Measurements from ENCODE around the gene RAD51D. TPM values are rescaled to one million over a fixed set of nuclear protein-coding genes. Genes with fewer than 3 reads are reported as not detected.

The RAD51D gene
- total RNA-seq, 1 experiment from 2014 or later = 8.1 TPM

DNA sequence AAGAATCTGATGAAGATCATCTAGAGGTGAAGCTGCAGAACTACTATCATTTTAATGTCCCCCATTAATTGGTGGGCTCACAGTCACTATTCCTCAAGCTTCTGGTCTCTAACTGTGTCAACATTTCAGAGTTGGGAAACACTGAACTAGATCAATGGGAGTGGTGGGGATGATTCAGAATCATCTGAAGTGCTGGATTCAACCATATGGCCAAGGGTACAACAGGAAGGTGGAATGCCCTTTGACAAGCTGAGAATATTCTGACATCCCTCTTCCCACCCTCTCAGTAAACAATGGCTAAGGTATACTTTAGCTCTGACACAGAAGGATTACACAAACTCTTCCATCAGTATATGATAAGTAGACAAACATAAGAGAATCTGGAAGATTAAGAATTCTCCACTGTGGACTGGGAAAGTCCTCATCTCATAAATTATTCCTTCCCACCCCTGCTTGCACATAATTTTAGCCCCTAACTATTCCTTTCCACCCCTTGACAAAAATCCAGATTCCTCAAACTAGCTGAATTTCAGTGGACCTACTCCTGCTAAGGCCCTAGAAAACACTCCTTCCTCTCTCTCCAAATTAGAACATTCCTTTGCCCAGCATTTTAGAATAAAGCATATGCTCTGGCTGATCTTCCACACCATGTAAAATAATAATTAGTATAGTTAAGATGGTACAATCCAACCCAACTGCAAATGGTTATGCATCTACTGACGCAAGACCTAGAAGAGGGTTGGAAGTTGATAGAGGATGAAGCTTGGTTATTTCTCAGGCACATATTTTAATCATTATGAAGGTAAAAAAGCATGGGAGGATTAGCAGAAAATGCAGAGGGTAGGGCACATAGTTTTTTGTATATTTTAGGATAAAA is 39.9 kb downstream of the RAD51D start:
- in situ Hi-C loops (cut with HindIII; ENCODE audit: low sequenced_read_pairs) = no loop called here
- DNase-seq (ENCODE audit: low spot score) = no peak

DNA sequence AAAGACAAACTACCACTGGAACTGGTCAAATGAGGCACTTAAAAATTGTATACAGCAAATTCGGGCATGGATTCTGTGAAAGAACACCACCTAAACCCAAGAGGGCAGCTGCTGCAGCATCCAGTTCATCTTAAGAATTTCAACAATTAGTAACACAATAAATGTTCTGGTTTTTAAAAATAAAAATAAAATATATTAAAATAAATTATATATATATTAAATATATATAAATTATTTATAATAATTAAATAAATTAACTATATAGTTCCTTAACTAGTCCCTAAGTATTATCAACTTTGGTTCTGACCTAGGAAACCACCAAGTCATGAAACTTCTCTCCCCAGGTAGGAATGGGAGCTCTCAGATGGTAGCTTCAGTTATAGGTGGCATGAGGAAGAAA is 42.8 kb downstream of the RAD51D start:
- DNase-seq (ENCODE audit: low spot score) = no peak
- in situ Hi-C loops (cut with HindIII; ENCODE audit: low sequenced_read_pairs) = no loop called here

DNA sequence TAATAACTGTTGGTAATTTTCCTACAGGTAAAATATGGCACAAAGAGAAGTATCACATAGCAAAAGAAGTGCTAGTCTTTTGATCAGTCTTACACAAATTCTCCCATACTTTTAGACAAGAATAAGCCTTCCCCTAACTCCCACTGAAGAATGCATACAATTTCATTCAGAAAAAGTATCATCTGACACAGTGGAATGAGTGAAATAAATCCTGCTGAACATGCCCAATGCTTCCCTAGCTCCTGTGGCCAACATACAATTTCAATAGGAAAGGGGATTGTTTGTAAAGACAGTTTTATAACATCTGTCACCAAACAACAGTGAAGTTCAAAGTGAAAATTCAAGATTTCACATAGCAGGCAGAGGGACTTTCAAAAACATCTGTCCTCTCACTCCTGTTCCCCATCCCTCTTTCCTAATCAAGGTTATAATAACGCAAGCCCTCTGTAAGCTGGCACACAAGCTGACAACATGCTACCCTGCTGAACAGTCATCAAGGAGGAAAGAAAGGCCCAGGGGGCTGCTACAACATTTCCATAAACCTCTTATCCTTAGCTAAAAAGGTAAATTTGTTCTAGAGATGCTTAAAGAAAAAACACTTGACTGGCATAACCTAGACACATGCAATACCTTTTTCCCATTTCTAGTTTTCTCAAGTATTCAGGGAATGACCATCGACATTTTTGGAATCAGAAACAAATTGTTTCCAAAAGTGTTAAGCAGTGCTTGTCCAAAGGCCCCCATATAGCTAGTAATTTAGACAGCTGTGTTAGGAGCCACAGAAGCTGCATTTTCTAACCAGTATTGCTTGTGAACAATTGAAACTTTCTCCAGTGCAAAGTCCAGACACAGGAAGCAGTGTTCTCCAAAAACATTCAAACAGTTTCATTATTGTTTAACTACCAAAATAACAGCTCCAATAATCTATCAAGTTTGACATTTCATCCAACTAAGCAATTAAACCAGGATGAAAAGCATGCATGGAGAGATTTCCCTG is 44.7 kb downstream of the RAD51D start:
- DNase-seq (ENCODE audit: low spot score) = no peak
- in situ Hi-C loops (cut with HindIII; ENCODE audit: low sequenced_read_pairs) = no loop called here

DNA sequence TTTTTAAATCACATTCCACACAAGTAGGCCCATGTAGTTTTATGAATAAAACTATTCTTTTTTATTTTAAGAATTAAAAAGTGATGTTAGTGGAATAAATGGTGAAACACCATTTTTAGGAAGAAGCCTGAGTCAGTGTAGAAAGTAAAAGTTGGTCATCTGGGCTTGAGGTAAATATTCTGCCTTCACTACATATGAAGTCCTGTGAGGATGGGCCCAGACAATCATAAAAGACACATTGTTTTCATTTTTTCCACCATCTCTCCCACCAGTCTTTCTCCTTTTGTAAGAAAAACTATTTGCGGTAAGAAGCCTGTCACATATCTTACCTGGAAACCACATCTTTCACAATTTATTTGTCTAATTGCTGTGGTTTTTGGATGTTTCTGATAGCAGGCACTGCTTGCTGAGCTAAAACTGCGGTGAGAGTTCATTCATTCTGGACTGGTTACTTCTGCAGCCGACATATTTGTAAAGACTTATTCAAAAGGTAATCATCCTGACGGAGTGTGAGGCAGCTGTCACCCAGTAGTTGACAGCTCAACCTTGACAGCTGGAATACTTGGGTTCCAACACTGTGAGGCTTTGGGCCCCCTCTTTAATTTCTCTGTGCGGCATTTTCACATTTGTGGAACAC is 45.6 kb downstream of the RAD51D start:
- DNase-seq (ENCODE audit: low spot score) = no peak
- in situ Hi-C loops (cut with HindIII; ENCODE audit: low sequenced_read_pairs) = no loop called here

DNA sequence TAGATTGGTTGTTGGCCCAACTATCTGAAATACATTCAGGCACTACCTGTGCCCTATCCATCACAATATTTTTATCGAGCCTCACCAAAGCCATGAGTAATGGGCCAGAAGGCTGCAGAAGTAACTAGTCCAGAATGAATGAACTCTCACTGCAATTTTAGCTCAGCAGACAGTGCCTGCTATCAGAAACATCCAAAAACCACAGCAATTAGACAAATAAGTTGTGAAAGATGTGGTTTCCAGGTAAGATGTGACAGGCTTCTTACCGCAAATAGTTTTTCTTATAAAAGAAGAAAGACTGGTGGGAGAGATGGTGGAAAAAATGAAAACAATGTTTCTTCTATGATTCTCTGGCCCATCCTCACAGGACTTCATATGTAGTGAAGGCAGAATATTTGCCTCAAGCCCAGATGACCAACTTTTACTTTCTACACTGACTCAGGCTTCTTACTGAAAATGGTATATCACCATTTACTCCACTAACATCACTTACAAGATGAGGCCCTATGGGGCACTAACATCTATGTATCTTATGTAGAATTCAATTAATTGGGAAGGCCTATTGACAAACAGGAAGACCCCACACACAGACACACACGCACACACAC is 46.4 kb downstream of the RAD51D start:
- in situ Hi-C loops (cut with HindIII; ENCODE audit: low sequenced_read_pairs) = no loop called here
- no peak for DNase-seq (ENCODE audit: low spot score)

DNA sequence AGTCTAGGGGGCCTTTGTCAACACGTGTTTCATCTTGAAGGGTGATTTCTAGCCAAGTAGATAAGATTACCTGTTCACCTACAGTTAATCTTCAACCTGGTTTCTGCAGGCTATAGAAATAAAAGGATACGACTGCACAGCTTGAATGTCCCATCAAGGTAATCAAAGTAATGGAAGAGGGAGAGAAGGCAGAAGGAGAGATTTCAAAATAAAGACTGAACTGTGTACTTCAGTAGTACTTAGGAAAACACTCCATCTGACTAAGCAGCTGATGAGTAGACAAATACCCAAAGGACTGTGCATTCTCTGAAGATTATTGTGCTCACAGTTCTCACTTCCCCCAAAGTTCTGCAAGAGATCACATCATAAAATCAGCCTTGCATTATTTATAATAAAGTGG is 50.3 kb downstream of the RAD51D start:
- DNase-seq (ENCODE audit: low spot score) = no peak
- in situ Hi-C loops (cut with HindIII; ENCODE audit: low sequenced_read_pairs) = no loop called here

DNA sequence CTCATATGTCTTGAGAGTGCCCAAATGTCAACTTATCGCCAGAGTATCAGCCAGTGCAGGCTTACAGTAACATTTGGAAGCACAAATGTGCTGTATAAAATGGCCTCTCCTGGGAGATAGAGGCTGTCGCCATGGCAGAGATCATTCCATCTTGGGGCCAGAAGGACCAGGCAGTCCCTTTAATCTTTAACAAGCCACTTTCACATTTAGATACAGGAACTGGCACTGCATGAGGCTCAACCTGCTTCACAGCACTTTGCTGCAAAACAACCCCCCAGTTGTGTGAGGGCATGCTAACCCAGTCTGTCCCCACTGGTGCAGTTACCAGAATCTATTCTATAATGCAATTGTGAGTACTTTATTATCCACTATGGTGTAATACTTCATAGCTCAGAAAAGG is 51.4 kb downstream of the RAD51D start:
- in situ Hi-C loops (cut with HindIII; ENCODE audit: low sequenced_read_pairs) = no loop called here
- no peak for DNase-seq (ENCODE audit: low spot score)

DNA sequence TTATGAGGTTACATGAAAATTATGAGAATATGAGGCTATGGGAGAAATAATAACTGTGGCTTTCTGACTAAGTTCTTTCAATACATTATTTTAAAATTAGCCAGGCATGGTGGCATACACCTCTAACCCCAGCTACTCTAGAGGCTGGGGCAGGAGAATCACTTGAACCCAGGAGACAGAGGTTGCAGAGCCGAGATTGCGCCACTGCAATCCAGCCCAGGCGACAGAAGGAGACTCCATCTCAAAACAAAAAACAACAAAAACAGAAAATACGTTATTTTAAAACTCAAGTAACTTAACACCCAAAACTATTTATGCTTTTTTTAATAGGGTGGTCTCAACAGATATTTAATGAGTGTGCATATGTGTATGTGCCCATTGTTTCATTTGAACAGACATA is 53.8 kb downstream of the RAD51D start:
- in situ Hi-C loops (cut with HindIII; ENCODE audit: low sequenced_read_pairs) = no loop called here
- no peak for DNase-seq (ENCODE audit: low spot score)

DNA sequence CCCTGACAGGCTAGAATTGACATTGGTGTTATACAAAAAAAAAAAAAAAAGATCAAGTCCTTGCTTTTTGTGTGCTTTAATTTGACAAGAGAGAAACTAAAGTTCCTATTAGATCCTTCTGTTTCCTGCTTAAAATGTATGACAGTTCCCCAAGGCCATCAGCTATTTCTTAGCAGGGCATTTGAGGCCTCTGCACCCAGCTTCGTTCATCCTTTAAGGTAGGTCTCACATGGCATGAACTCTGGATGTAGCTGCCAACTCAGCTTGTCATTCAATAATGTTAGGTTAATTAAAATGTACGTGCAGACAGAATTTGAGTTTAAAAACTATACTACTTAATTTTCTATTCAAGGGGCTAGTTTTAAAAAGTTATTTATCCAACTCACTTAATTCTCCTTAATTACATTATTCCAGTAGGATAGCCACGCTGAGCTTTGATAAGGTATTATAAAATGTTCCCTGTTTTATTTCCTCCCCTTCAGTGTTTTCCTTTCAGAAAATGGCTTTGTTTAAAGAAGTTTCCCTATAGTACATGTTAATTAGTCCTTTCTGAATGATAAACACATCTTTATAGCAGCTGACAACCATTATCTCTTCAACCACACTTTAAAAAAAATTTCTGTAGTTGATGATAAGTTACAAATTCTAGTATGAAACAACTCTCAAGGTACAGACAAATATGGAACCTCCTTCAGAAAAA is 55.0 kb downstream of the RAD51D start:
- in situ Hi-C loops (cut with HindIII; ENCODE audit: low sequenced_read_pairs) = no loop called here
- no peak for DNase-seq (ENCODE audit: low spot score)

DNA sequence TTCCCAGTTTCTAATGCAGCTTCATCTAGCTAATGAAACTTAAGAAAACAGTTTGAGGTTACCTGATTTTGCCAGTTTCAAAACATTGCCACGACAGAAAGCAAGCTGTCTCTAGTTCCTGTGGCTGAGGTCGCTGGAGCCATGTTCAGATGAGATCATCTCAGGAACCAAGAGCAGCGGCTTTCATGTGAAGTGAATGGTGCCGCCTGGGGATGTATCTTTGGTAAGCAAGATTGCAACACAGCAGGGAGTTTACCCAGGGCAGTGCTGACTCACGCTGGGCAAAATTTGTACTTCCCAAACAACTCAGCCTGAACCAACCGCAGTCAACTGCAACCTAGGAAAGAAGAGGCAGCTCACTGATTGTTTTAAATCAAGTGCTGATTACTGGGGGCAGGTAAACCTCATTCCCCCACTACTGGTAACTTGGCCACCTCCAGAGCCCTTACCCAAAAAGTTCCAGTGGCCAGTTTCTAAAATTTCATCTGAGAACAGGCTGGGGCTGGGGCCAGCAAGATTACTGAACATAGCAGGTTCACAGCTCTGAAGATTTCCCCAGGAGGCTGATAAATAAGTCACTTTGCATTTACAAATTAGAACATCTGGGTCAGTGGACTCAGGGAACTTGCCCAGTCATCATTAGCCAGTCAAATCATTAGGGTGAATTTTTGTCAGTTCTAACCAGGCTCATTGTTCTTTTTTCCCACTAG is 56.0 kb downstream of the RAD51D start, which contains the start of gene RFFL:
TSS of gene RFFL (minus strand) at position 194 of the 710 bp plus-strand sequence. CDS start 37,154 bp downstream, outside the sequence.
- DNase-seq (ENCODE audit: low spot score) = peak; percentile 71
- in situ Hi-C loops (cut with HindIII; ENCODE audit: low sequenced_read_pairs) = no loop called here

DNA sequence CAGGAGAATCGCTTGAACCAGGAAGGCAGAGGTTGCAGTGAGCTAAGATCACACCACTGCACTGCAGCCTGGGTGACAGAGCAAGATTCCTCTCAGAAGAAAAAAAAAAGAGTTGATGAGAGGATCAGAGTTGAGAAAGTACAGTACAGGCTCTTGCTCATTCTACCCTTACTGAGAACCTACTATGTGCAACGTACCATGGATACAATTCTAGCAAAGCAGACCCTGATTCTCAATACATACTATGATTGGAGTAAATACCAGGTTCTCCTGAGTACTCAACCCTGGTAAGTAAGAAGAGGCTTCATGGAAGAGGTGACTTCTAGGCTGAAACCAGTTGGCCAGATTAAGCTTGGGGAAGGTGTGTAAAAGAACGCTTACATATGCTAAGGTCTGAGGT is 57.4 kb downstream of the RAD51D start:
- in situ Hi-C loops (cut with HindIII; ENCODE audit: low sequenced_read_pairs) = no loop called here

DNA sequence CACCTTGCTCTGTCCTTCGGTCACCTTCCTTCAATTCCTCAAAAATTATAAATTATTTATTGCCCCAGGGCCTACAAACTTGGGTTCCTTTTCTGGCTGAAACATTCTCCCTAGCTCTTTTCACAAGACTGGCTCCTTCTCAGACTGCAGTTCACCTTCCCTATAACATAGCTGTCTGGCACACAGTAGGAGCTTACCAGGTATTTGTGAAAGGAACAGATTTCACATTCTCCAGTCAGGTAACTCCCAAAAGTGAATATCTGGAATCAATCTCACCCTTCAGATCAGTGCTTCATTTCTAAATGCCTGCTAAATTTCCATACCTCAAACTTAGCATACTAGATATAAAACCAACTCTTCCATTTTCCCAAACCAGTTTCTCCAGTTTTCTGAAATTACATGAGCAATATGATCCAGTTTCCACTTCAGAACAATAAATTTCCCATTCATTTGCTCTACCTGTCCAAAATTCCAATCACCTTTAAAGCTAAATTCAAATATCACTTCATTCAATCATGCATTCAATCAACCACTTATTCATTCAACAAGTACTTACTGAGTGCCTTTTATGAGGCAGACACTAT is 62.2 kb downstream of the RAD51D start:
- no peak for DNase-seq (ENCODE audit: low spot score)
- in situ Hi-C loops (cut with HindIII; ENCODE audit: low sequenced_read_pairs) = no loop called here

More for the DNA sequence above, 57.4 kb downstream of the RAD51D start:
- no peak for DNase-seq (ENCODE audit: low spot score)

DNA sequence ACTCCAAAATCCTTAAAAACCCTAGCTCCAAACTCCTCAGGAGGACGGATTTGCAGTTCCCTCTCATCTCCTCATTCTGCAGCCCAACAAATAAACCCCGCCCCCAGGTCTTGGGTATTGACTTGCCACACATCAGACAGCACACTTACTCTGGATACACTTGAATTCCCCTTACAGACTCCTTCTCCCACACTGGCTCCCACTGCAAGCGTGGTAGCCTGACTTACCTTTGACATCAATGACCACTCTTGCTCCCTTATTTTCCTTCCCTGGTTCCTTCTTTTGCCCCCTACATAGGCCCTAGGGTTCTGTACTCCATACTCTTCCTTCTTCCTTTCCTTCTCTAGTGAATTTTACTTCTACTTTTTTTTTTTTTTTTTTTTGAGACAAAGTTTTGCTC is 63.6 kb downstream of the RAD51D start:
- DNase-seq (ENCODE audit: low spot score) = no peak
- in situ Hi-C loops (cut with HindIII; ENCODE audit: low sequenced_read_pairs) = no loop called here

DNA sequence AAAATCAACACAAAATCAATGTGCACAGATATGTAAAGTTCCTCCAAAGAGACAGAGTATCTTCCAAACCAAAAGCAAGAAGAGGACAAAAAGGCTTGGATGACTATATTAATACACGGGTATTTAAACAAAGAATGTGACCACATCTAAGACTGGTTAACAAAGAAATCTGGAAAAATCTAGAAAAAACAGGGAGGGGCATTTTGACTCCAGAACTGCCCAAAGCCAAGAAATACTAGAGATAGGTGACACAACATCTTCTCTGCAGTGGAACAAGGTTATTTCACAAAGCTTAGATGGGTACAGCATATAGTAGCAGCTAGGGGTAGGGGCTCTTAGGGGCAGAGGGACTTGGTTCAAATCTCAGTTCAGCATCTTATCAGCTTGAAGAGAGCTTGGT is 66.5 kb downstream of the RAD51D start:
- no peak for DNase-seq (ENCODE audit: low spot score)
- in situ Hi-C loops (cut with HindIII; ENCODE audit: low sequenced_read_pairs) = no loop called here

DNA sequence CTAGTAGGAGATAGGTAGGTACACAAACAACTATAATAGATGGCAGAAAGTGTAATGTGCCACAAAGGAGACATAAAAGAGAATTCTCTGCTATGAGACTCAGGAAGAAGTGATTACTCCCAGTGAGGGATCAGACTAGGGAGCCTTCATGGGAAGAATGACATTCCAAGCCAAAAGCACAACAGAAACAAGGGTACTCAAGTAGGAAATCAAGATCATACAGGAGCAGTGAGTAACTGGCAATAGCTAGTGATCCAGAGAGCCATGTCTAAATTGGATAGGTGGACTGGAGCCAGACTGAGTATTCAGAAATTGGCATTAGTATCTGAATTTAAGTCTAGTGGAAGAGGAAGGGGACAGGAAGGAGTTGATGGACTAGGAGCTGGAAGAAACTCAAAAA is 66.9 kb downstream of the RAD51D start:
- in situ Hi-C loops (cut with HindIII; ENCODE audit: low sequenced_read_pairs) = no loop called here
- no peak for DNase-seq (ENCODE audit: low spot score)

DNA sequence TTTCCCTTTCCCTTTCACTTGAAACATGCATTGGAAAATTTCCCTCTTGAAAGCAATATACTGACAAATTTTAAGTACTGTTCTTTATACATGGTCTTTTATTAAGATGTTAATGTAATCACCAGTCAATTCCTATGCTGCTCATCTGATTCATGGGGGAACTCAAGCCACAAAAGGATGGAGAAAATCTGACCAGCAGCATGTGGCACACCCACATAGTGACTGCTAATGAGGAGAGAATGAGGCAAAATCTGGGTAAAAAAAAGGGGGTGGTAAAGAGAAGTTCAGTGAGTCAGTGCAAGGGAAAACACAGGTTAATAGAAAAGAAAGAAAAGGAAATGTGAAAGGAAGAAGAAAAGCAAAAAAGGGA is 67.4 kb downstream of the RAD51D start:
- in situ Hi-C loops (cut with HindIII; ENCODE audit: low sequenced_read_pairs) = no loop called here
- no peak for DNase-seq (ENCODE audit: low spot score)

DNA sequence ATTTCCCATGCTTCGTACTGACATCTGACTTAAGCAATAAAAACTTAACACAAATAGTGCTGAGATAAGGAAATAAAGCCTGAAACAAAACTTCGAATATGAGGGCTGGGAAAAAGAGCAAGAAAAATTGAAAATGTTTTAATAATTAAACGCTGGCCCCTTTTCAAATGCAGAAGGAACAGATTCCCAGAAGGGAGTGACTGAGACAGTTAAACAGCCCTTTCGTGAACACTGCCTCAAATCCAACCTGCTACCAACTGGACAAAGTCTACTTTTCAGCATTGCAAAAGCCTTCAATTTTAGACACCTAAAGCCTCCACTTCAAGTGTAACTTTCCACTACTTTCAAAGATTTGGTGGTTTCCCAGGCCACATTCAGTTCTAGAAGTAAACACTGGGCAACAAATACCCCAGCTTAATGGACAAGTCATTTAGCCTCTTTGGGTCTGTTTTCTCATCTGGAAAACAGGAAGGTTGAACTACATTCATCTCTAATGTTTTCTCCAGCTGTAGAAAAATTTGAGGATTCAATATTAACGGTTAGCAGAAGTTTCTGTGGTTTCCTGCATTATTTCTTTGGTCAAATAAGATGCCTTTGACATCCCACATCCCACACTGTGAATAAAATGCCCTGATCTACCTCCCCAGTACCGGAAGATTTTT is 68.0 kb downstream of the RAD51D start:
- in situ Hi-C loops (cut with HindIII; ENCODE audit: low sequenced_read_pairs) = no loop called here
- DNase-seq (ENCODE audit: low spot score) = no peak
